ENCODE data around the gene NHLRC4. TPM values are rescaled to one million over a fixed set of nuclear protein-coding genes. Genes with fewer than 3 reads are reported as not detected.

The NHLRC4 gene
- total and polyA plus RNA-seq, 2 of the 13 experiments (the other 11 are each of a cell fraction or from before 2014, with no cell fraction given) = 0.40 to 0.59 TPM

- TF ChIP-seq GMEB1 (CRISPR knock-in tag; IDR thresholded peaks at IDR 0.05; ENCODE audit: borderline replicate concordance) (peak; percentile 71; the same call in 1 of the 2 replicates), ZZZ3 (CRISPR knock-in tag; IDR thresholded peaks at IDR 0.05; ENCODE audit: borderline replicate concordance) (peak; percentile 50; the same call in 1 of the 2 replicates), TBP (CRISPR knock-in tag; IDR thresholded peaks at IDR 0.05) (no peak), EZH2 (conservative IDR thresholded peaks at IDR 0.05; ENCODE audit: low read depth, low read length) (no peak), ZNF235 (CRISPR knock-in tag; IDR thresholded peaks at IDR 0.05; ENCODE audit: borderline replicate concordance) (peak; percentile 90; the same call in 1 of the 2 replicates), NFATC3 (CRISPR knock-in tag; IDR thresholded peaks at IDR 0.05) (peak; percentile 42; the same call in 1 of the 2 replicates), BRD4 (CRISPR knock-in tag; IDR thresholded peaks at IDR 0.05) (peak; percentile 79), SIN3A (IDR thresholded peaks at IDR 0.05; ENCODE audit: borderline replicate concordance, low read depth, low read length) (peak; percentile 42; the same call in 1 of the 2 replicates), SRSF1 (optimal IDR thresholded peaks at IDR 0.05; ENCODE audit: low read depth, low read length) (peak; percentile 17), ZSCAN20 (CRISPR knock-in tag; IDR thresholded peaks at IDR 0.05; ENCODE audit: borderline replicate concordance) (no peak), ZNF414 (CRISPR knock-in tag; IDR thresholded peaks at IDR 0.05) (no peak), KMT2B (CRISPR knock-in tag; IDR thresholded peaks at IDR 0.05) (peak; percentile 87), RBFOX2 (IDR thresholded peaks at IDR 0.05; ENCODE audit: low read depth, low read length) (peak; percentile 96), ZNF609 (CRISPR knock-in tag; IDR thresholded peaks at IDR 0.05; ENCODE audit: borderline replicate concordance) (peak; percentile 23; the same call in 1 of the 2 replicates), POGK (CRISPR knock-in tag; conservative IDR thresholded peaks at IDR 0.05) (peak; percentile 55; the same call in 1 of the 2 replicates)
- TF ChIP-seq, protein P1, sequence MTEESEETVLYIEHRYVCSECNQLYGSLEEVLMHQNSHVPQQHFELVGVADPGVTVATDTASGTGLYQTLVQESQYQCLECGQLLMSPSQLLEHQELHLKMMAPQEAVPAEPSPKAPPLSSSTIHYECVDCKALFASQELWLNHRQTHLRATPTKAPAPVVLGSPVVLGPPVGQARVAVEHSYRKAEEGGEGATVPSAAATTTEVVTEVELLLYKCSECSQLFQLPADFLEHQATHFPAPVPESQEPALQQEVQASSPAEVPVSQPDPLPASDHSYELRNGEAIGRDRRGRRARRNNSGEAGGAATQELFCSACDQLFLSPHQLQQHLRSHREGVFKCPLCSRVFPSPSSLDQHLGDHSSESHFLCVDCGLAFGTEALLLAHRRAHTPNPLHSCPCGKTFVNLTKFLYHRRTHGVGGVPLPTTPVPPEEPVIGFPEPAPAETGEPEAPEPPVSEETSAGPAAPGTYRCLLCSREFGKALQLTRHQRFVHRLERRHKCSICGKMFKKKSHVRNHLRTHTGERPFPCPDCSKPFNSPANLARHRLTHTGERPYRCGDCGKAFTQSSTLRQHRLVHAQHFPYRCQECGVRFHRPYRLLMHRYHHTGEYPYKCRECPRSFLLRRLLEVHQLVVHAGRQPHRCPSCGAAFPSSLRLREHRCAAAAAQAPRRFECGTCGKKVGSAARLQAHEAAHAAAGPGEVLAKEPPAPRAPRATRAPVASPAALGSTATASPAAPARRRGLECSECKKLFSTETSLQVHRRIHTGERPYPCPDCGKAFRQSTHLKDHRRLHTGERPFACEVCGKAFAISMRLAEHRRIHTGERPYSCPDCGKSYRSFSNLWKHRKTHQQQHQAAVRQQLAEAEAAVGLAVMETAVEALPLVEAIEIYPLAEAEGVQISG (CRISPR knock-in tag; IDR thresholded peaks at IDR 0.05) = peak; percentile 71
These were observed 22.3 kb downstream of the NHLRC4 start (continued) for GRCh38 chr16:588889-589657.
